Measurements from ENCODE around the gene RTP3. TPM values are rescaled to one million over a fixed set of nuclear protein-coding genes. Genes with fewer than 3 reads are reported as not detected.

RTP3 gene
- total RNA-seq, 4 donors from 2014 or later, result not detected

GRCh38 chr3:46479696-46480095 is 18.1 kb upstream of the RTP3 start:
- Histone ChIP-seq H3K4me1 (peaks cover 13 to 16% of the 10 kb centered on the region in 2 donors), H3K4me3 (replicated peaks in 1 of 3) (no peak overlapping the region), H3K27ac (no peak overlapping the region), H3K27me3 (no peaks in the 10 kb centered on the region), H3K36me3 (no peaks in the 10 kb centered on the region), H3K9me3 (no peaks in the 10 kb centered on the region)
- TF ChIP-seq CTCF (IDR thresholded peaks at IDR 0.05), result no peak
- TF ChIP-seq POLR2A (IDR thresholded peaks at IDR 0.05), result no peak
- intact Hi-C loops (cut with DNase I), result no loop called here
- WGBS, 2 donors, result 73 to 95% methylated on average over 5 of the region's 5 CpGs
- DNase-seq, result no peak

GRCh38 chr3:46480491-46481195 is 17.1 kb upstream of the RTP3 start:
- intact Hi-C loops (cut with DNase I), result no loop called here
- Histone ChIP-seq H3K9me3 (no peaks in the 10 kb centered on the region), H3K27me3 (no peaks in the 10 kb centered on the region), H3K4me1 (peaks cover 23 to 24% of the 10 kb centered on the region in 2 donors), H3K36me3 (no peaks in the 10 kb centered on the region), H3K27ac (no peak overlapping the region), H3K4me3 (replicated peaks in 1 of 3) (no peak overlapping the region)
- TF ChIP-seq POLR2A (IDR thresholded peaks at IDR 0.05) (no peak), CTCF (IDR thresholded peaks at IDR 0.05) (no peak)
- WGBS, 2 donors, result 84 to 90% methylated on average over 6 of the region's 6 CpGs
- DNase-seq, result no peak

- no peaks in the 10 kb centered on the region for H3K27me3 ChIP-seq
- no peak overlapping the region for H3K4me3 ChIP-seq (replicated peaks in 1 of 3)
- no peak for DNase-seq
- TF ChIP-seq POLR2A (IDR thresholded peaks at IDR 0.05) (no peak), CTCF (IDR thresholded peaks at IDR 0.05) (no peak)
- no peaks in the 10 kb centered on the region for H3K9me3 ChIP-seq
- intact Hi-C loops (cut with DNase I), result no loop called here
- H3K27ac ChIP-seq, result no peak overlapping the region
- H3K36me3 ChIP-seq, result no peaks in the 10 kb centered on the region
- WGBS, 2 donors, result 94 to 97% methylated on average over 4 of the region's 4 CpGs
- peaks cover 31 to 32% of the 10 kb centered on the region in 2 donors for H3K4me1 ChIP-seq
These were observed 16.1 kb upstream of the RTP3 start for GRCh38 chr3:46481636-46482035.

- intact Hi-C loops (cut with DNase I), result no loop called here
- Histone ChIP-seq H3K9me3 (no peaks in the 10 kb centered on the region), H3K36me3 (no peaks in the 10 kb centered on the region), H3K27ac (peak overlapping the region; percentile 98 to 100 (median 99)), H3K4me3 (replicated peaks in 1 of 3) (no peak overlapping the region), H3K4me1 (peaks cover 36 to 38% of the 10 kb centered on the region in 2 donors), H3K27me3 (no peaks in the 10 kb centered on the region)
- no peak for DNase-seq
- TF ChIP-seq CTCF (IDR thresholded peaks at IDR 0.05) (no peak), POLR2A (IDR thresholded peaks at IDR 0.05) (no peak)
- 83 to 95% methylated on average over 1 of the region's 1 CpG for WGBS, 2 donors
These were observed 15.0 kb upstream of the RTP3 start for GRCh38 chr3:46482632-46483350.

- no peaks in the 10 kb centered on the region for H3K9me3 ChIP-seq
- no peak overlapping the region for H3K4me3 ChIP-seq (replicated peaks in 1 of 3)
- 93 to 96% methylated on average over 2 of the region's 2 CpGs for WGBS, 2 donors
- intact Hi-C loops (cut with DNase I), result no loop called here
- H3K27me3 ChIP-seq, result no peaks in the 10 kb centered on the region
- H3K27ac ChIP-seq, result peak overlapping the region; percentile 98 to 100 (median 99)
- no peaks in the 10 kb centered on the region for H3K36me3 ChIP-seq
- peaks cover 38 to 41% of the 10 kb centered on the region in 2 donors for H3K4me1 ChIP-seq
- TF ChIP-seq POLR2A (IDR thresholded peaks at IDR 0.05), result no peak
- DNase-seq, result no peak
These were observed 14.0 kb upstream of the RTP3 start for GRCh38 chr3:46483825-46484224.

All from thyroid gland (tissue), 4 donors.